C4-2B (cell line): ENCODE data around the gene TTC16.

Experiments
- ZFX ChIP-seq: fragments of 450-650 bp; IDR thresholded peaks from 2 replicates; pipeline ENCODE4 v1.6.1; 2017
- TF ChIP-seq, protein P1 (sequence below): fragments of 450-650 bp; conservative IDR thresholded peaks from 2 replicates; pipeline ENCODE4 v1.5.1; 2017; ENCODE audit warnings: mild to moderate bottlenecking

GRCh38 chr9:127700140-127700539, 15.7 kb upstream of the TTC16 start:
- TF ChIP-seq, protein P1, sequence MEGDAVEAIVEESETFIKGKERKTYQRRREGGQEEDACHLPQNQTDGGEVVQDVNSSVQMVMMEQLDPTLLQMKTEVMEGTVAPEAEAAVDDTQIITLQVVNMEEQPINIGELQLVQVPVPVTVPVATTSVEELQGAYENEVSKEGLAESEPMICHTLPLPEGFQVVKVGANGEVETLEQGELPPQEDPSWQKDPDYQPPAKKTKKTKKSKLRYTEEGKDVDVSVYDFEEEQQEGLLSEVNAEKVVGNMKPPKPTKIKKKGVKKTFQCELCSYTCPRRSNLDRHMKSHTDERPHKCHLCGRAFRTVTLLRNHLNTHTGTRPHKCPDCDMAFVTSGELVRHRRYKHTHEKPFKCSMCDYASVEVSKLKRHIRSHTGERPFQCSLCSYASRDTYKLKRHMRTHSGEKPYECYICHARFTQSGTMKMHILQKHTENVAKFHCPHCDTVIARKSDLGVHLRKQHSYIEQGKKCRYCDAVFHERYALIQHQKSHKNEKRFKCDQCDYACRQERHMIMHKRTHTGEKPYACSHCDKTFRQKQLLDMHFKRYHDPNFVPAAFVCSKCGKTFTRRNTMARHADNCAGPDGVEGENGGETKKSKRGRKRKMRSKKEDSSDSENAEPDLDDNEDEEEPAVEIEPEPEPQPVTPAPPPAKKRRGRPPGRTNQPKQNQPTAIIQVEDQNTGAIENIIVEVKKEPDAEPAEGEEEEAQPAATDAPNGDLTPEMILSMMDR = no peak
- no peak for TF ChIP-seq ZFX
